Measurements from ENCODE around the gene AURKB.
A peak's percentile ranks its signal among the peaks of the same experiment; 100 is the strongest.

Gene AURKB

DNA sequence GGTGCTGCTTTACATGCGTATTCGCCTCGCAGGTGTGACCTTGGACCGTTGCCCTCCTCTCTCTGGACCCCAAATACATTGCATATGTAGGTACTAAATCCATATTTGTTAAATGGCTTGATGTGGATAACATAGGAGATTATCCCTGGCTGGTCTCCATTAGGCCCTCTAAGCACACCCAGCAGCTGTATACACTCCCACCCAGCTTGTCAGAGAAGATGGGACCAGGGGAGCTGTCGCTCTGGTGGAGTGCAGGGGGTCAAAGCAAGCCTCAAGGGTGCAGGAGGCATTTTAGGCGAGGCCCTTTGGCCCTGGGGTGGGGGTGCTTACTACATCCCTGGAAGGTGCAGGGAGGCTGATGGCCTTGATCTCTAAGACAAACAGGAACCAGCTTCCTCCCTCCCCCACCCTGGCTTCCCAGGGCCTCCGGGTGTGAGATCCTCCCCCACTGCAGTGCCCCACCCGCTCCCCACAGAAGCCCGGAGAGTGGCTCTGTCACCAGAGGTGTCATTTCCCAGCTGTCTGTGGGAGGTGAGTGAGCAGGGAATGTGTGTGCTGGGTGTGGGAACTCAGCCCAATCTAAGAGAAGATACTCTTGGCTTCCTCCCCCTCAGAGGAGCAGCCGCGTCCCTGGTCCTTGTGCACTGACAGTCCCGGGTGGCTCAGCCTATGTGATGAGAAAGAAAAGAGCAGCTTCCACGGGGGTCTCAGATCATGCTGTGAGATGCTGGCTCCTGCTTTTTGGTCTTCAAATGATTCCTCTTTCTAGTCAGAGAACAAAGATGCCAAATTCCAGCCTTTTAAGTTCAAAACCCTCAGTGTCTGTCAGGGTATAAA, 46.2 kb downstream of the AURKB start:
- DNase-seq, result no peak
- no peaks in the 10 kb centered on the region for H3K27me3 ChIP-seq
- no peaks in the 10 kb centered on the region for H3K9me3 ChIP-seq
- TF ChIP-seq, protein P1, sequence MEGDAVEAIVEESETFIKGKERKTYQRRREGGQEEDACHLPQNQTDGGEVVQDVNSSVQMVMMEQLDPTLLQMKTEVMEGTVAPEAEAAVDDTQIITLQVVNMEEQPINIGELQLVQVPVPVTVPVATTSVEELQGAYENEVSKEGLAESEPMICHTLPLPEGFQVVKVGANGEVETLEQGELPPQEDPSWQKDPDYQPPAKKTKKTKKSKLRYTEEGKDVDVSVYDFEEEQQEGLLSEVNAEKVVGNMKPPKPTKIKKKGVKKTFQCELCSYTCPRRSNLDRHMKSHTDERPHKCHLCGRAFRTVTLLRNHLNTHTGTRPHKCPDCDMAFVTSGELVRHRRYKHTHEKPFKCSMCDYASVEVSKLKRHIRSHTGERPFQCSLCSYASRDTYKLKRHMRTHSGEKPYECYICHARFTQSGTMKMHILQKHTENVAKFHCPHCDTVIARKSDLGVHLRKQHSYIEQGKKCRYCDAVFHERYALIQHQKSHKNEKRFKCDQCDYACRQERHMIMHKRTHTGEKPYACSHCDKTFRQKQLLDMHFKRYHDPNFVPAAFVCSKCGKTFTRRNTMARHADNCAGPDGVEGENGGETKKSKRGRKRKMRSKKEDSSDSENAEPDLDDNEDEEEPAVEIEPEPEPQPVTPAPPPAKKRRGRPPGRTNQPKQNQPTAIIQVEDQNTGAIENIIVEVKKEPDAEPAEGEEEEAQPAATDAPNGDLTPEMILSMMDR (IDR thresholded peaks at IDR 0.05; ENCODE audit: low read depth, low read length), result no peak
- H3K36me3 ChIP-seq, result peaks cover 6% of the 10 kb centered on the region
- peaks cover 7% of the 10 kb centered on the region for H3K4me1 ChIP-seq
- H3K4me3 ChIP-seq (ENCODE audit: low read depth, low read length), result no peak overlapping the region

DNA sequence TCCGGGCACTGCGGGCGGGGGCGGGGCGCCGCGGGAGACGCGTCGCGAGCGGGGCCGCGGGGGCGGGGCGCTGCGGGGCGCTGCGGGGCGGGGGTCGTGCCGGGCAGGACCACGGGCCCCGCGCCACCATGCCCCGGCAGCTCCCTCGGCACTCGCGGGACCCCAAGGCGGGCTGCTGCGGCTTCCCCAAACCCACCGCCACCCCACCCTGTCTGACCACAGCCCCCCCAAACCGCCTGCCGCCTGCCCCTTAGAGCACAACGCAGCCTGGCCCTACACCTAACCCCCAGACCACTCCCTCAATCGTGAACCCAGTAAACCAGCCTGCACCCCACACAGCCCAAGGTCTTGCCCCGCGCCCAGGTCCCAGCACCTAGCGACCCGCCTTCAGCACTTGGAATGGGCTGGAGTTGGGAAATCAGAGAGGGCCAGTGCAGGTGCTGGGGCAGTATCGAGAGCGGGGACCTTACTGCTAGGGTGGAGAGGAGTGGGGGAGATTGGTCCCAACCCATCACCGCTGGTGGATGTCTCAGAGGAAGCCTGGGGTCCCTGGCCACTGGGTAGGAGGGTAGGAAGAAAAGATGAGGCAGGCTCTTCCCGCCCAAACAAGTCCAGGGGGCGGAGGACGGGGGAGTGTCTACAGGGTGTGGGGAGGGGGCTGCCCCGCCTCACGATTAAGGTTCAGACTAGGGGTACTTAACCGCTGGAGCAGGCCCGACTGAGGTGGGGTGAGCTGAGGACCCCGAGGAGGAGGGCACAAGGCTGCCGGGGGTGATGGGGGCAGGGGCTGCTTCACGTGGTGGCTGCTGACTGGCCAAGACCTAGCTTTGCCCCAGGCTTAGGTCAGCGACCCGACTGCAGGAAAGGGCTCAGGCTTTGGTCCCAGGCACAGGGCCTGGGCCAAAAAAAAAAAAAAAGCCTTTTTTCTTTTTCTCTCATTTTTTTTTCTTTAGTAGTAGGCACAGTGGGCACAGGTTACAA, 47.1 kb downstream of the AURKB start:
- DNase-seq, result no peak
- Histone ChIP-seq H3K36me3 (peaks cover 6% of the 10 kb centered on the region), H3K4me1 (peaks cover 7% of the 10 kb centered on the region), H3K4me3 (ENCODE audit: low read depth, low read length) (peak overlapping the region; percentile 56), H3K27me3 (no peaks in the 10 kb centered on the region), H3K9me3 (no peaks in the 10 kb centered on the region)
- TF ChIP-seq, protein P1 (IDR thresholded peaks at IDR 0.05; ENCODE audit: low read depth, low read length), result no peak

DNA sequence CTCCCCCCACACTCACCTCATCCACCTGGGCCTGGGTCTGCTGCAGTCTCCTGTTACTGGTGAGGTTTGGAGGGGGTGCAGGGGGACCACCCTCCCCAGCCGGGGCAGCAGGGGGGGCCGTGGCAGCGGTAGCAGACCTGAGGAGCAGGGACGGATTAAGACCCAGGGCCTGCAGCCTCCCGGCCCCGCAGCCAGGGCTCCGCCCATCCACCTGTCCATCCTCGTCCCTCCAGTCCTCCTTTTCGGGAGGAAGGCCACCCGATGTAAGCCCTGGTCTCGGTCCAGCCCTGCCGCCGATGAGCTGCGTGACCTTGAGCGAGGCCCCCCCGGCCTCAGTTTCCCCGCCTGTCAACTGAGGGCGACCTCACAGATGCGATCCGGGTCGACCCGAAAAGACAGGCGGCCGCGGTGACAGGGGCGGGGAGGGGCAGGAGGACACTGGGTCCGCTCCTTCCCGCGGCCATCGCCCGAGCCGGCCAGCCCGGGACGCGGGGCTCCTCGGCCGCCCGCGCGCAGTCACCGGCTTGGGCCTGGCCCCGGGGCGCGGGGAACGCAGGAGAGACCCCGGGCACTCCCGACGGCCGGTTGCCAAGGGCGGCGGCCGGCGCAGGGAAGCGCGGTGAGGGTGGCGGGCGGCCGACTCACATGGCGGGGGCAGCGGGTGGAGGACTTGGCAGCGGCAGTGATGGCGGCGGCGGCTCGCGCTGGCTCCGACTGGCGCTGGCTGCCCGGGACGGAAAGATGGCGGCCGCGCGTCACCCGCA, 48.0 kb downstream of the AURKB start, which contains the start of gene VAMP2:
VAMP2 (minus strand) TSS at position 716 of the 764 bp plus-strand sequence; CDS start at position 647, 69 bp downstream.
- H3K9me3 ChIP-seq, result no peaks in the 10 kb centered on the region
- H3K36me3 ChIP-seq, result peaks cover 6% of the 10 kb centered on the region
- DNase-seq, result peak; percentile 76
- peaks cover 7% of the 10 kb centered on the region for H3K4me1 ChIP-seq
- TF ChIP-seq, protein P1 (IDR thresholded peaks at IDR 0.05; ENCODE audit: low read depth, low read length), result no peak
- no peaks in the 10 kb centered on the region for H3K27me3 ChIP-seq
- H3K4me3 ChIP-seq (ENCODE audit: low read depth, low read length), result peak within 1 kb of the TSS; percentile 71

DNA sequence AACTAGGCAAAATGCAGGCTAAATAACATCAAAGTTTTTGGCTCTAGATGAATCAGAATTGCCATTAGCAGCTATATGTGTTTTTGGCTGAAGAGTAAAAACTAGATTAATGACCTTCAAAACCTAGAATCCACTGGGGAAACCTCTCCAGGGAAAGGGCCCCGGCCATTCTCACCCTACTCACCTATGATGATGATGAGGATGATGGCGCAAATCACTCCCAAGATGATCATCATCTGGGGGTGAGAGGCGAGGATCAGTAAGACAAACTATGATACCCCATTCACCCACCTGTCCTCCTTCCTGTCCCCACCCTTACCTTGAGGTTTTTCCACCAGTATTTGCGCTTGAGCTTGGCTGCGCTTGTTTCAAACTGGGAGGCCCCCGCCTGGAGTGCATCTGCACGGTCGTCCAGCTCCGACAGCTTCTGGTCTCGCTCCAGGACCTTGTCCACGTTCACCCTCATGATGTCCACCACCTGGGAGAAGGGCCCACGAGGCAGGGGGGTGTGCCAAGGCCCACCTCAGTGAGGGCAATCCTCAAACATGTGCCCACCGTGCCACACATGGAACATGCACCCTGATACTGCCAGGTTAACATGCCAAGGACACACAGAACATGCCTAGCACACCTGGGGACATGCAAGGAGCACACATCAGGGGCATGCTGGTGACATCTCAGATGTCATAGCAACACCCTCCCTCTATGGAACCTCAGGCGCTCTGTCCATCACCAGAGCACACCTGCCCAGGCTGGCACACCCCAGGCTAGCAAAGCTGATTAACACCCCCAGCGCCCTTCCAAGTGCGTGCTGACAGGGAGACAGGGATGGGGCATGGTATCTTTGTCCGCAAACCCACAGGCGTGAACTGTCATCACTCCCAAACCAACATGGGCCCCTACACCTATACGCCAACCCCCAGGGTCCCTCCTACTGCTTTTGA, 48.8 kb downstream of the AURKB start:
- Histone ChIP-seq H3K36me3 (peaks cover 6% of the 10 kb centered on the region), H3K9me3 (no peaks in the 10 kb centered on the region), H3K4me3 (ENCODE audit: low read depth, low read length) (peak overlapping the region; percentile 71), H3K27me3 (no peaks in the 10 kb centered on the region), H3K4me1 (peaks cover 7% of the 10 kb centered on the region)
- TF ChIP-seq, protein P1 (IDR thresholded peaks at IDR 0.05; ENCODE audit: low read depth, low read length), result no peak
- no peak for DNase-seq

DNA sequence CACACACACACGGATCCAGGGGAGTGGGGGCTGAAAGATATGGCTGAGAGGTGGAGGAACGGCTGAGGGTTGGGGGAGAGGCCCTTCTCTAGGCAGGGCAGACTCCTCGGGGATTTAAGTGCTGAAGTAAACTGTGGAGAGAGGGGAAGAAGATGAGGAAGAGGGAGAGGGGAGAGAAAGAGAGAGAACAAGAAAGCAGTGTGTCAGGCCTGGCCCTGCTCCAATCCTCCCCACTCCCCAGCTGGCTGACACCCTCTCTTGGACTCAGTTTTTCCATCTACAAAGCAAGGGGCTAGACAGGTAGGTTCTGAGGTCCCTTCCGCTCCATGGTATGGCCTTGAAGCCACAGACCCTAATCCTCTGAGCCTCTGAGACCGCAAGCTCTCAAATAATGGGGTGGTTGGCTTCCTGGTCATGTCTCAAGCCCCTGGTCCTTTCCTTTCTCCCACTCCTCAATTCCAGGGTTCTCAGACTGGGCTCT, 49.6 kb downstream of the AURKB start:
- TF ChIP-seq, protein P1 (IDR thresholded peaks at IDR 0.05; ENCODE audit: low read depth, low read length), result no peak
- no peak for DNase-seq
- Histone ChIP-seq H3K4me1 (peaks cover 7% of the 10 kb centered on the region), H3K36me3 (peaks cover 6% of the 10 kb centered on the region), H3K4me3 (ENCODE audit: low read depth, low read length) (no peak overlapping the region), H3K9me3 (no peaks in the 10 kb centered on the region), H3K27me3 (no peaks in the 10 kb centered on the region)

Data from BE2C (cell line).